AG04449 (cell line): ENCODE measurements around the gene HTRA1.

ENCODE experiments used
- CTCF ChIA-PET: fragments of 350-600 bp; formaldehyde crosslinking; extraction: SDS; loops from one replicate; lab custom pipeline; 2021; ENCODE audit warnings: antibody characterized with exemption; lab: Yijun Ruan, JAX
- POLR2A ChIA-PET: fragments of 400-600, 350-600 bp; formaldehyde crosslinking; extraction: SDS; loops from one replicate; lab custom pipeline; 2020; ENCODE audit warnings: antibody characterized with exemption, inconsistent platforms; lab: Yijun Ruan, JAX
- DNase-seq: peaks from one replicate; pipeline ENCODE4 v3.0.0-alpha.2; 2010; ENCODE audit warnings: low read depth, low spot score
- H3K4me3 ChIP-seq: 2 replicates; pipeline ENCODE4 v1.5.1; 2011; ENCODE audit warnings: low read depth, mild to moderate bottlenecking, control low read depth, low read length
- CTCF ChIP-seq: IDR thresholded peaks from one replicate; pipeline ENCODE4 v1.5.1; 2011; ENCODE audit warnings: mild to moderate bottlenecking, moderate library complexity, low read length, control low read depth, inconsistent platforms; ENCODE audit not compliant: insufficient read depth; ENCODE audit errors: missing control alignments

HTRA1 gene

DNA sequence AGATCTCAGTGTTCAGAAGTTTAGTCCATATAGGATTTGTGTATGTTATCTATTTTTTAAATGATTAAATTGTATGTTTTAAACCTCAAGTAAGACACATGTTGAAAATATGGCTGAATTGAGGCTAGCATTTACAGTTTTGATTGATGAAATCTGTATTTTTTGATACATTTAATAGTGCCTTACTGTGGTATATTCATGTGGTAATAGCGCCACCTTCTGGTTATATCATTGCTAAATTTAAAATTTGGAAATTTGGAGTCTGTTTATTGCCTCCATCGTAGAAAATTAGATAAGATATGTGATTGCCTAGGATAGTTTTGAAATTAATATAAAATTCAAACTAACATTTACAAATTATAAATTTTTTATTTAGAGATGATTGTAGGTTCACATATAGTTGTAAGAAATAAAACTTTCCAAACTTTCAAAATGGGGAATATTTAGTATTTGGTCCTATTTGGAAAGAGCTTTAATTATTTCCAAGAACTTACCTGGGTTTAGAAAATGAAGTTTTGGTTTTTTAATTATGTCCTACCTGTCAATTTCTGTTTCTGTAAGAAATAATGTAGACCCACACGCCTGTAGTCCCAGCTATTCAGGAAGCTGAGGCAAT is 26.0 kb upstream of the HTRA1 start:
- TF ChIP-seq CTCF: no peak
- no peak overlapping the region for H3K4me3 ChIP-seq
- CTCF ChIA-PET: interaction anchor here (0.7 to 7.7 kb wide), 54 partner anchors 8 to 317 kb away, joined by 3 to 203 read pairs (median 5); partner anchors contain the start of genes ARMS2 and PLEKHA1
- no peak for DNase-seq
- POLR2A ChIA-PET: no interaction called here

- POLR2A ChIA-PET: interaction anchor here (0.8 to 0.9 kb wide), 2 partner anchors 10 to 27 kb away, joined by 3 to 5 read pairs; no protein-coding TSS in a partner anchor
- DNase-seq: no peak
- no peak overlapping the region for H3K4me3 ChIP-seq
- TF ChIP-seq CTCF: no peak
- CTCF ChIA-PET: interaction anchor here (0.9 to 5.9 kb wide), 8 partner anchors 9 to 300 kb away, joined by 3 to 52 read pairs (median 5); no protein-coding TSS in a partner anchor
These were observed 19.4 kb upstream of the HTRA1 start for GRCh38 chr10:122441961-122442360.

- H3K4me3 ChIP-seq: no peak overlapping the region
- CTCF ChIA-PET: interaction anchor here (1.1 to 1.4 kb wide), 2 partner anchors 103 to 149 kb away, joined by 3 to 5 read pairs; no protein-coding TSS in a partner anchor
- TF ChIP-seq CTCF: no peak
- no peak for DNase-seq
- POLR2A ChIA-PET: no interaction called here
These were observed 15.9 kb upstream of the HTRA1 start for GRCh38 chr10:122445469-122445868.

- no peak for TF ChIP-seq CTCF
These were observed 15.4 kb upstream of the HTRA1 start for GRCh38 chr10:122445904-122446303.

GRCh38 chr10:122446668-122447423 is 14.5 kb upstream of the HTRA1 start:
- H3K4me3 ChIP-seq: no peak overlapping the region
- no peak for TF ChIP-seq CTCF
- ChIA-PET CTCF (interaction anchor here (0.7 to 3.0 kb wide), 4 partner anchors 11 to 151 kb away, joined by 3 to 16 read pairs (median 3); no protein-coding TSS in a partner anchor), POLR2A (interaction anchor here (0.6 kb wide), 1 partner anchor 13 kb away, joined by 3 read pairs; no protein-coding TSS in a partner anchor)
- no peak for DNase-seq

More at GRCh38 chr10:122445904-122446303, 15.4 kb upstream of the HTRA1 start:
- ChIA-PET POLR2A (no interaction called here), CTCF (interaction anchor here (0.5 to 3.0 kb wide), 5 partner anchors 10 to 150 kb away, joined by 3 to 16 read pairs (median 3); no protein-coding TSS in a partner anchor)
- no peak for DNase-seq
- H3K4me3 ChIP-seq: no peak overlapping the region
